Measurements from ENCODE around the gene NUFIP2.
"Not testable (repeated sequence)": the region's sequence is repeated elsewhere in the genome, so short reads cannot be mapped to it uniquely, and the experiment has no call there.

NUFIP2 gene

DNA sequence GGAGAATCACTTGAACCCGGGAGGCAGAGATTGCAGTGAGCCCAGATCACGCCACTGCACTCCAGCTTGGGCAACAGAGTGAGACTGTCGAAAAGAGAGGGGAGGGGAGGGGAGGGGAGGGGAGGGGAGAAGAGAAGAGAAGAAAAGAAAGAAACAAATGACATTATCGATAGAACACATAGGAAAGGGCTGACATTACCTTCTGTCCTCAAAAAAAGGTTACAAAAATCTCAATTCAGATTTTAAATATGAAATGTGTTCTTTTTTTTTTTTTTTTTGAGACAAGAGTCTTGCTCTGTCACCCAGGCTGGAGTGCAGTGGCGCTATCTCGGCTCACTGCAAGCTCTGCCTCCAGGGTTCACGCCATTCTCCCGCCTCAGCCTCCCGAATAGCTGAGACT lies 22.0 kb downstream of the NUFIP2 start:
- H3K27ac ChIP-seq (ENCODE audit: low read depth, low read length); H3K9me3 ChIP-seq (ENCODE audit: low read length); H3K27me3 ChIP-seq (ENCODE audit: control insufficient read depth in 1 of 2, insufficient read depth in 2 of 2, low read length in 2 of 2); H3K4me3 ChIP-seq (ENCODE audit: low read depth in 1 of 2, low read length in 2 of 2); H3K9ac ChIP-seq (ENCODE audit: low read length): not testable (repeated sequence)
- Histone ChIP-seq H3K36me3 (ENCODE audit: insufficient read depth, low read length) (peaks cover 22% of the 10 kb centered on the region), H3K4me1 (ENCODE audit: insufficient read depth, low read length) (peaks cover 23% of the 10 kb centered on the region)

DNA sequence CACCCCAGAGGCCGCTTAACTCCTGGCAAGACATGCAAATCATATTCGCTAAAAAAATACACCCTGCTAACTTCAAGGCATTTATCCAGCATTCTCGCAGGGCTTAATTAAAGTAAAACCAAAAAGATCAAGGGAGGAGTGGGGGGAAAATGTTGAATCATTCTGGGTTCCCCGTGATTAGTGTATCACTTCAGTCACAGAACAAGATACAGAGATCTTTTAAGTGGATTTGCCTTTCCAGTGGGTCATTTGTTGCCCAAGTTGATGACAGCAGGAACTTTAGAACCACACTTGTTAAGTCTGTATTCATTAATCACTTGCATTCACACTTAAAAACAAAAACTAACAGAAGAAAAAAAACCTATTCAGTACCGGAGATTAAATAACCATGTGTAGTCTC lies 30.0 kb downstream of the NUFIP2 start:
- no peak overlapping the region for H3K9ac ChIP-seq (ENCODE audit: low read length)
- no peaks in the 10 kb centered on the region for H3K27me3 ChIP-seq (ENCODE audit: control insufficient read depth in 1 of 2, insufficient read depth in 2 of 2, low read length in 2 of 2)

DNA sequence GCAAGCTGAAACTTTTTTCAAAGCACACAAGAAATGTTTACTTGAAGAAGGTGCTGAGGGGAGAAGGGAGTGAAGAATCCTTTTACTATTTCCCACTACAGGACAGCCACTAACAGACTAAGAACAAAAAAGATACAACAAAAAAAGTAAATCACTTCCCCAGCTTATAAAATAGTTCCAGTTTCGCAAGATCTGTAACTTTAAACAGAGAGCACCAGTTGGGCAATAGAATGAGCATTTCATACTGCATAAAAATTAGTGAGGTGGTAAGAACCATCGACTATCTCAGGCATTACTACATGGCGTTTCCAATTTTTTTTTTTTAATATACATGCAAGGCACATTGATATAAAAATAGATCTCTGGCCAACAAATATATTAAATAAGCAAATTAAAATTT lies 36.2 kb downstream of the NUFIP2 start:
- H3K27me3 ChIP-seq (ENCODE audit: control insufficient read depth in 1 of 2, insufficient read depth in 2 of 2, low read length in 2 of 2) = no peaks in the 10 kb centered on the region
- peak overlapping the region; percentile 5 for H3K27ac ChIP-seq (ENCODE audit: low read depth, low read length)
- peaks cover 29% of the 10 kb centered on the region for H3K36me3 ChIP-seq (ENCODE audit: insufficient read depth, low read length)

More for the DNA sequence above, 30.0 kb downstream of the NUFIP2 start:
- H3K4me3 ChIP-seq (ENCODE audit: low read depth in 1 of 2, low read length in 2 of 2) = no peak overlapping the region
- no peaks in the 10 kb centered on the region for H3K9me3 ChIP-seq (ENCODE audit: low read length)
- peaks cover 13% of the 10 kb centered on the region for H3K4me1 ChIP-seq (ENCODE audit: insufficient read depth, low read length)
- no peak overlapping the region for H3K27ac ChIP-seq (ENCODE audit: low read depth, low read length)
- H3K36me3 ChIP-seq (ENCODE audit: insufficient read depth, low read length) = peaks cover 40% of the 10 kb centered on the region

DNA sequence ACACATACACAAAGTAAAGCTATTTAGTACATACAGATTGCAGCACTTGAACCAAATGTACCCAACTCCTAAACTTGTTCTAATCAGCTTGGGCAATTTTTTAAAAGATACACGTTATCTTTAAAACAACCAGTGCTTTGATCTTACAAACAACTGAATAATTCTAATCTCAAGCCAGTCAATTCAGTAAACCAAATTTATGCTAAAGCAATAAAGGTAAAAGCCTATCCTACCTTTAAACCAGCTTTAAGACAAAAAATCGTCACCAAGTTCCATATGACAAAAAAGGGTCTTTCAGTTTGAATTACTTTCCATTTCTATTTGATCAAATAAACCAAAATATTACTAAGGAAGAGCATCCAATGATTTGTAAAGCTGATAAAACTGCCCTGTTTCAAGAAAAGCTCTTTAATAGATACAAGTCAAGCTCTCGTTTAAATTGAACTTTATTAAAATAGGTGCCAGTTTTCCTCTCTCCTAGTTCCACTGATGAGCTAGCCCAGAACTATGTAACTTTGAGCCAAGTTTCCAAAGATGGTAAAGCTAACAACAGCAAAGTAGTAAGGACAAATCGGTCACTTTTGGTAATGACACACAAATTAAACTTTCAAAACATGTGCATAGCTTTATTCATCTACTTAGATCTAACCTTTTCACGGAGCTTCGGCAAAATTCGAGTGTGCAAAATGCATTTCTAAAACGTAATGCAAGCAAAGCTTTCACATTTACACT lies 37.0 kb downstream of the NUFIP2 start:
- Histone ChIP-seq H3K27ac (ENCODE audit: low read depth, low read length) (peak overlapping the region; percentile 70), H3K9ac (ENCODE audit: low read length) (no peak overlapping the region), H3K4me1 (ENCODE audit: insufficient read depth, low read length) (peaks cover 35% of the 10 kb centered on the region)

More for the DNA sequence above, 36.2 kb downstream of the NUFIP2 start:
- Histone ChIP-seq H3K9ac (ENCODE audit: low read length) (no peak overlapping the region), H3K4me3 (ENCODE audit: low read depth in 1 of 2, low read length in 2 of 2) (peak overlapping the region in 1 of 2 donors; percentile 43), H3K9me3 (ENCODE audit: low read length) (no peaks in the 10 kb centered on the region), H3K4me1 (ENCODE audit: insufficient read depth, low read length) (peaks cover 38% of the 10 kb centered on the region)

DNA sequence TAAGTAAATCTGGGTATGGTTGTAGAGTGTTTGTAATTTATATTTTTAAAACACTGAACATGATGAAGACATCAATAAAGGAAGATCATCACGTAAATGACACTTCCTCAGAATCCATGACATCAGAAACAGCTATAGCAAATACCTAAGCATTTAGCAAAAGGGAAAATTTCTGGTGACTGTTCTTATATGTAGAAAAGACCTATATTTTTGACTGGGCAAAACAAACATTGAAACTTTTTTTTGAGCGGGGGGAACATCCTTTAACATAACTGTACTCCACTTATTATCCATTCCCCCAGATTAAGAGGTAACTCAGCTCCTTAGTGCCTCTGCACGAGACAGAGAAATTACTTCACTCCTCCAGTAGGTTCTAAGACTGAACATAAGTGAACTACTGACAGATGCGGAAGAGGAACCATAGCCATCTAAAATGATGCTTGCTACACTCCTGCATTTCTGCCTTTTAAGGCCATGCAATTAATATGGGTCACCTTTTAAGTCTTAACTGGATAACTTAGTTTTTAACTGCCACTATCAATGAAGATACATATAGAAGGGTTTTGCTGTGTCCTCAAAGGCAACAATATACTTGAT lies 37.9 kb downstream of the NUFIP2 start:
- H3K4me1 ChIP-seq (ENCODE audit: insufficient read depth, low read length) = peaks cover 31% of the 10 kb centered on the region

More for the DNA sequence above, 37.0 kb downstream of the NUFIP2 start:
- no peaks in the 10 kb centered on the region for H3K27me3 ChIP-seq (ENCODE audit: control insufficient read depth in 1 of 2, insufficient read depth in 2 of 2, low read length in 2 of 2)
- no peaks in the 10 kb centered on the region for H3K9me3 ChIP-seq (ENCODE audit: low read length)
- peaks cover 26% of the 10 kb centered on the region for H3K36me3 ChIP-seq (ENCODE audit: insufficient read depth, low read length)
- H3K4me3 ChIP-seq (ENCODE audit: low read depth in 1 of 2, low read length in 2 of 2) = peak overlapping the region in 1 of 2 donors; percentile 43

DNA sequence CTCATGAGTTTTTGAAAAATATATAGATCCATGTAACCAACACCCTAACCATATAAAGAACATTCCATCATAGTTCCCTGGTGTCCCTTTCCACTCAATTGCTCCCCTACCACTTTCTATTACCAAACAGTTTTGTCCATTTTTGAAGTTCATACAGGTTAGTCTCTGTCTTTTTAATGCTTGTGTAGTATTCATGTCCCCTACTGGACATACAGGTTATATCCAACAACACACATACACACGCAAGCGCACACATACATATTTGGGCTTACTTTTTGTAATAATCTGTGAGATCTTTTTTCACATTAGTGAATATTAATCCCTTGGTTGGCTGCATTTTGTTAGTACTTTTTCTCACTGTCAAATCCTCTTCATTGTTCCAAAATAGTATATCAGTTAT lies 40.9 kb downstream of the NUFIP2 start:
- Histone ChIP-seq H3K27ac (ENCODE audit: low read depth, low read length) (no peak overlapping the region), H3K4me1 (ENCODE audit: insufficient read depth, low read length) (peaks cover 27% of the 10 kb centered on the region), H3K4me3 (ENCODE audit: low read depth in 1 of 2, low read length in 2 of 2) (no peak overlapping the region), H3K9ac (ENCODE audit: low read length) (no peak overlapping the region), H3K36me3 (ENCODE audit: insufficient read depth, low read length) (peaks cover 11% of the 10 kb centered on the region), H3K9me3 (ENCODE audit: low read length) (no peaks in the 10 kb centered on the region), H3K27me3 (ENCODE audit: control insufficient read depth in 1 of 2, insufficient read depth in 2 of 2, low read length in 2 of 2) (no peaks in the 10 kb centered on the region)

More for the DNA sequence above, 37.9 kb downstream of the NUFIP2 start:
- no peaks in the 10 kb centered on the region for H3K27me3 ChIP-seq (ENCODE audit: control insufficient read depth in 1 of 2, insufficient read depth in 2 of 2, low read length in 2 of 2)
- H3K9me3 ChIP-seq (ENCODE audit: low read length) = no peaks in the 10 kb centered on the region
- no peak overlapping the region for H3K9ac ChIP-seq (ENCODE audit: low read length)
- peaks cover 27% of the 10 kb centered on the region for H3K36me3 ChIP-seq (ENCODE audit: insufficient read depth, low read length)
- peak overlapping the region; percentile 70 for H3K27ac ChIP-seq (ENCODE audit: low read depth, low read length)
- H3K4me3 ChIP-seq (ENCODE audit: low read depth in 1 of 2, low read length in 2 of 2) = no peak overlapping the region

DNA sequence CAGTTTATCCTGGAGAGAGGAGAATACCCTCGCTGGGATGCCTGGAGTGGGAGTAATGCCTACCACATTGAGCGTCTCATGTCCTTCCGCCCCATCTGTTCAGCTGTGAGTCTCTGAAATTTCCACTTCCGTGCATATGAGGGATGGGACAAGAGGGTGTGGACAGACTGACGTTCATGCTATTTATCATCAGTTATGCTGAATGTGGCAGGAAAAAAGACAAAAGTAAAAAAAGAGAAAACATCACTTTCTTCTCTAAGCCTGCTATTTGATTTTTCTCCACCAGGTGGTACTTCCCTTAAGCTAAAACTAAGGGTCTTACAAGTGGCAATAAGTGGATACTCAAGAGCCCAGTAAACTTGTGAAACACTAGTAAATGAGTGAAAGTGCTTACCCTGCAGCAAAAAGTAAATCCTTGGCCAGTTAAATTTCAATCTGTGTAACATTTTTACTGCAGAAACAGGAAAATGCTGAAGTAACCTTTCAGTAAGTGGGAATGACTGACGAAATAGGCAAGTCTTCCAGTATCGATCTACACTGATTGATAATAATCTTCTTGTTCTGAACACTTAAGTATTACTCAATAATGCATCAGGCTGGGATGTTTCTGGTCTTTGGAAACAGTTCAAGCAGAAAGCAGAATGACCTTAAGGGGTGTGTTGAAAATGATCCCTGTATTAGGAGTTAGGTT lies 41.7 kb downstream of the NUFIP2 start:
- Histone ChIP-seq H3K9ac (ENCODE audit: low read length) (no peak overlapping the region), H3K4me3 (ENCODE audit: low read depth in 1 of 2, low read length in 2 of 2) (no peak overlapping the region), H3K36me3 (ENCODE audit: insufficient read depth, low read length) (peaks cover 11% of the 10 kb centered on the region), H3K4me1 (ENCODE audit: insufficient read depth, low read length) (peaks cover 20% of the 10 kb centered on the region), H3K27ac (ENCODE audit: low read depth, low read length) (no peak overlapping the region), H3K27me3 (ENCODE audit: control insufficient read depth in 1 of 2, insufficient read depth in 2 of 2, low read length in 2 of 2) (no peaks in the 10 kb centered on the region), H3K9me3 (ENCODE audit: low read length) (no peaks in the 10 kb centered on the region)

DNA sequence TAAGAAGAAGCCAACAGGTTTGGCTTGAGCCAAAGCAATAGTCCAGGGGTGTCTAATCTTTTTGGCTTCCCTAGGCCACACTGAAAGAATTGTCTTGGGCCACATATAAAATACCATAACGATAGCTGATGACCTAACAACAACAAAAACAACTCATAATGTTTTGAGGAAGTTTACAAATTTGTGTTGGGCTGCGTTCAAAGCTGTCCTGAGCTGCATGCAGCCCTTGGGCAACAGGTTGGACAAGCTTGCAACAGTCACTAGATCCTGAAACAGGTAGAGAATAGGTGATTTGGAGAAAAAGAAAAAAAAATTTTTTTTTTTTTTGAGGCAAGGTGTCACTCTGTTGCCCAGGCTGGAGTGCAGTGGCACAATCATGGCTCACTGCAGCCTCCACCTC lies 42.8 kb downstream of the NUFIP2 start:
- Histone ChIP-seq H3K9ac (ENCODE audit: low read length) (no peak overlapping the region), H3K4me1 (ENCODE audit: insufficient read depth, low read length) (peaks cover 13% of the 10 kb centered on the region), H3K36me3 (ENCODE audit: insufficient read depth, low read length) (peaks cover 11% of the 10 kb centered on the region), H3K4me3 (ENCODE audit: low read depth in 1 of 2, low read length in 2 of 2) (no peak overlapping the region), H3K9me3 (ENCODE audit: low read length) (no peaks in the 10 kb centered on the region), H3K27ac (ENCODE audit: low read depth, low read length) (no peak overlapping the region), H3K27me3 (ENCODE audit: control insufficient read depth in 1 of 2, insufficient read depth in 2 of 2, low read length in 2 of 2) (no peaks in the 10 kb centered on the region)

DNA sequence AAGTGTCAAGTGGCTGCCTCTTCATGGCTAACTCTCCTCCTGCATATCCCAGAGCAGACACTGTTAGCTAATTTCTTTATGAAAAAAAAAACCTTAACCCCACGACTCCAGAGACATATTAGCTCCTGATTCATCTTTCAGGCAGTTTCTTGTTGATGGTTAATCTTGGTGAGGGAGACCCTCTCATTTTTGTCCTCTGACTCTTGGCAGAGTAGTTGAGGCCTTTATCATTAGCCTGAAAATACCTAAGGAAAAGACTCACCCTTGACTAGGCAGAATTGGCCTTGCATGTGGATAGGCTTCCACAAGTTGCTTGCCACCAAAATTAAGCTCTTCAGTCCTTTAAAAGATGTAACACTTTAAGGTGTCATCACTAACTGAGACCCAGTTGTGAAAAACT lies 43.3 kb downstream of the NUFIP2 start:
- Histone ChIP-seq H3K27me3 (ENCODE audit: control insufficient read depth in 1 of 2, insufficient read depth in 2 of 2, low read length in 2 of 2) (no peaks in the 10 kb centered on the region), H3K36me3 (ENCODE audit: insufficient read depth, low read length) (peaks cover 11% of the 10 kb centered on the region), H3K4me3 (ENCODE audit: low read depth in 1 of 2, low read length in 2 of 2) (no peak overlapping the region), H3K9me3 (ENCODE audit: low read length) (no peaks in the 10 kb centered on the region), H3K4me1 (ENCODE audit: insufficient read depth, low read length) (peaks cover 8% of the 10 kb centered on the region), H3K27ac (ENCODE audit: low read depth, low read length) (no peak overlapping the region), H3K9ac (ENCODE audit: low read length) (no peak overlapping the region)

DNA sequence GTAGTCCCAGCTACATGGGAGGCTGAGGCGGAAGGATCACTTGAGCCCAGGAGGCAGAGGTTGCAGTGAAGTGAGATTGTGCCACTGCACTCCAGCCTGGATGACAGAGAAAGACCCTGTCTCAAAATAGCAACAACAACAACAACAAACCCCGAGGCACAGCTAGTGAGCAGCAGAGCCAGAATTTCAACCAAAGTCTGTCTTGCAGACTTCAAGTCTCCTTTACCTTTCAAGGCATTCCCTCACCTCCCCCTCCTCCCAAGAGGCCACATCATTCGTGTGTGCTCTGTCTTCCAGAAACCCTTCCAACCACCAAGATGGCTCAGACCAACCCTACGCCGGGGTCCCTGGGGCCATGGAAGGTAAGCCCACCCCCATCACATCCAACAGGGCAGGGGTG lies 45.1 kb downstream of the NUFIP2 start:
- H3K9me3 ChIP-seq (ENCODE audit: low read length) = no peaks in the 10 kb centered on the region

DNA sequence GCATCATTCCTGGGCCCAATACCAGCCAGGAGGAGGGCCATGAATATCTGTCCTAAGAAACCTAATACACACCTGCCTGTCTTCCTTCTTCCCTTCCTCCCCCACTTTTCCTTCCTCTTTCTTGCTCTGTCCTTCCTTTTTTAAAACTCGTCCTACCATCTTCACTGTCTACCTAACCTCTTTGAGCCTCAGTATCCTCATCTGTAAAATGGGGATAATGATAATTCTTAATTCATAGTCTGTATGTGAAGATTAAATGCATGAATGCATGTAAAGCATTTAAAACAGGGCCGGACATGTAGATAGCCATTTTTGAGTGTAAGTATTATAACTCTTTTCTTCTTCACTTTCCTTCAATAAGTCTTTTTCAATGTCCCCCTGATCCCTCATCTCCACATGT lies 46.7 kb downstream of the NUFIP2 start:
- Histone ChIP-seq H3K27ac (ENCODE audit: low read depth, low read length) (no peak overlapping the region), H3K9me3 (ENCODE audit: low read length) (no peaks in the 10 kb centered on the region), H3K27me3 (ENCODE audit: control insufficient read depth in 1 of 2, insufficient read depth in 2 of 2, low read length in 2 of 2) (no peaks in the 10 kb centered on the region), H3K4me1 (ENCODE audit: insufficient read depth, low read length) (no peaks in the 10 kb centered on the region), H3K36me3 (ENCODE audit: insufficient read depth, low read length) (peaks cover 6% of the 10 kb centered on the region), H3K9ac (ENCODE audit: low read length) (no peak overlapping the region), H3K4me3 (ENCODE audit: low read depth in 1 of 2, low read length in 2 of 2) (no peak overlapping the region)

More for the DNA sequence above, 45.1 kb downstream of the NUFIP2 start:
- H3K4me1 ChIP-seq (ENCODE audit: insufficient read depth, low read length) = no peaks in the 10 kb centered on the region
- H3K4me3 ChIP-seq (ENCODE audit: low read depth in 1 of 2, low read length in 2 of 2) = no peak overlapping the region
- no peak overlapping the region for H3K27ac ChIP-seq (ENCODE audit: low read depth, low read length)
- H3K27me3 ChIP-seq (ENCODE audit: control insufficient read depth in 1 of 2, insufficient read depth in 2 of 2, low read length in 2 of 2) = no peaks in the 10 kb centered on the region
- H3K36me3 ChIP-seq (ENCODE audit: insufficient read depth, low read length) = peaks cover 7% of the 10 kb centered on the region
- no peak overlapping the region for H3K9ac ChIP-seq (ENCODE audit: low read length)
